K562 (cell line): ENCODE data around the gene SPI1. TPM values are rescaled to one million over a fixed set of nuclear protein-coding genes. Genes with fewer than 3 reads are reported as not detected.

Experiments used
- ATAC-seq: fragments of 200-7000 bp; cut with Tn5 transposase; 3 replicates; pipeline ENCODE4 v1.9.1; 2020; ENCODE audit warnings: moderate library complexity
- BruUV-seq: library from RNA; stranded (reverse); fragments of 400-500 nt; replicated peaks from 2 replicates; lab custom pipeline; 2021; lab: Mats Ljungman, UMichigan
- CTCF ChIA-PET: fragments of 300-600 bp; formaldehyde crosslinking; extraction: SDS; loops from one replicate; lab custom pipeline; 2021; ENCODE audit warnings: low intra/inter-chr PET ratio; lab: Yijun Ruan, JAX
- POLR2A ChIA-PET: fragments of 300-600, 350-650 bp; sonication (Branson Sonifier 250); formaldehyde crosslinking; extraction: SDS; loops from one replicate; lab custom pipeline; 2021; ENCODE audit warnings: antibody characterized with exemption, inconsistent platforms; lab: Yijun Ruan, JAX
- DNase-seq, 4 experiments: peaks; one replicate each; pipeline versions ENCODE4 v3.0.0 to v3.0.0-alpha.2; 2011 to 2018; ENCODE audit warnings: low spot score in 3 of 4, mixed read lengths in 3 of 4; ENCODE audit errors: extremely low read depth in 1 of 4
- FAIRE-seq: peaks from 2 replicates; lab custom pipeline; 2011; peaks lifted over from hg19 to GRCh38; lab: Jason Lieb, UNC
- H2AFZ ChIP-seq: 2 replicates; pipeline ENCODE4 v1.6.0; 2011; ENCODE audit warnings: low read depth, low read length, control low read depth, inconsistent platforms
- H3K27ac ChIP-seq: fragments of 200-600 bp; 3 replicates; pipeline ENCODE4 v1.8.0; 2011; ENCODE audit warnings: low read depth, mild to moderate bottlenecking, control low read depth, inconsistent platforms, low read length, moderate library complexity, mixed read lengths; ENCODE audit errors: extremely low read depth
- H3K27me3 ChIP-seq, 2 experiments: fragments of 300-600 bp in 1 of 2; 2 replicates in 1 of 2; 3 replicates in 1 of 2; pipeline versions ENCODE4 v1.6.0 to v1.8.0; 2011; ENCODE audit warnings: inconsistent platforms in 2 of 2, low read length in 2 of 2, mild to moderate bottlenecking in 1 of 2, mixed read lengths in 1 of 2, moderate library complexity in 1 of 2; ENCODE audit not compliant: control insufficient read depth in 2 of 2, insufficient read depth in 2 of 2
- H3K36me3 ChIP-seq: fragments of 300-600 bp; 3 replicates; pipeline ENCODE4 v1.8.0; 2011; ENCODE audit warnings: mild to moderate bottlenecking, low read length, inconsistent platforms; ENCODE audit not compliant: control insufficient read depth, insufficient read depth
- H3K4me1 ChIP-seq, 2 experiments: fragments of 200-600 bp in 1 of 2; replicated peaks in 1 of 2; 2 replicates in 1 of 2; 3 replicates in 1 of 2; pipeline versions ENCODE4 v1.5.1 to v1.8.0; 2011; ENCODE audit warnings: inconsistent platforms in 2 of 2, low read length in 2 of 2, mild to moderate bottlenecking in 1 of 2, mixed read lengths in 1 of 2, moderate library complexity in 1 of 2; ENCODE audit not compliant: control insufficient read depth in 2 of 2, insufficient read depth in 2 of 2
- H3K4me2 ChIP-seq: 2 replicates; pipeline ENCODE4 v1.6.1; 2011; ENCODE audit warnings: low read length, control low read depth, inconsistent platforms, mixed read lengths; ENCODE audit not compliant: insufficient read depth
- H3K4me3 ChIP-seq: fragments of 200-600 bp; sonication (generic), shearing (Covaris generic); 2 replicates; pipeline ENCODE4 v1.5.1; 2016; ENCODE audit warnings: control low read depth, inconsistent platforms
- H3K79me2 ChIP-seq: fragments of 200-600 bp; 3 replicates; pipeline ENCODE4 v1.8.0; 2011; ENCODE audit warnings: low read length, inconsistent platforms; ENCODE audit not compliant: control insufficient read depth, insufficient read depth
- H3K9ac ChIP-seq, 2 experiments: 2 replicates each; pipeline versions ENCODE4 v1.6.0 to v1.6.1; 2011; ENCODE audit warnings: low read depth in 2 of 2, low read length in 2 of 2, control low read depth in 1 of 2, inconsistent platforms in 1 of 2, mild to moderate bottlenecking in 1 of 2, mixed read lengths in 1 of 2; ENCODE audit not compliant: insufficient read depth in 1 of 2
- H3K9me1 ChIP-seq: one replicate; pipeline ENCODE4 v1.6.0; 2011; ENCODE audit warnings: inconsistent platforms, mild to moderate bottlenecking, low read length, moderate library complexity; ENCODE audit not compliant: control insufficient read depth, insufficient read depth
- H3K9me3 ChIP-seq: replicated peaks from 2 replicates; pipeline ENCODE4 v1.5.1; 2011; ENCODE audit warnings: low read depth, low read length, inconsistent platforms; ENCODE audit not compliant: control insufficient read depth, insufficient read depth
- H4K20me1 ChIP-seq: replicated peaks from 2 replicates; pipeline ENCODE4 v1.6.1; 2011; ENCODE audit warnings: low read length, inconsistent platforms, mixed read lengths; ENCODE audit not compliant: control insufficient read depth, insufficient read depth
- BRCA1 ChIP-seq, 2 experiments: fragments of 450-650 bp in 1 of 2; sonication (generic) in 1 of 2; formaldehyde crosslinking in 1 of 2; IDR thresholded peaks; 2 replicates each; pipeline versions ENCODE4 v1.5.0 to v1.6.1; 2017 to 2020; ENCODE audit warnings: mild to moderate bottlenecking in 1 of 2, missing genetic modification reagents in 1 of 2
- ILK ChIP-seq: fragments of 450-650 bp; IDR thresholded peaks from 2 replicates; pipeline ENCODE4 v1.6.1; 2016; ENCODE audit warnings: missing genetic modification characterization, low read depth, mild to moderate bottlenecking, missing compliant biosample characterization, moderate library complexity, borderline replicate concordance
- POLR2B ChIP-seq: fragments of 450-650 bp; IDR thresholded peaks from 2 replicates; pipeline ENCODE4 v1.6.1; 2018; ENCODE audit warnings: low read depth; ENCODE audit not compliant: partially characterized antibody
- STAT5A ChIP-seq: IDR thresholded peaks from 2 replicates; pipeline ENCODE4 v1.6.1; 2012; ENCODE audit warnings: low read length, inconsistent platforms, borderline replicate concordance
- SUPT5H ChIP-seq: fragments of 450-650 bp; IDR thresholded peaks from 2 replicates; pipeline ENCODE4 v1.6.1; 2016
- TARDBP ChIP-seq: fragments of 450-650 bp; IDR thresholded peaks from 2 replicates; pipeline ENCODE4 v1.6.1; 2016
- WGBS: fragments of 100-300 bp; shearing (Covaris generic); methylation state at CpG from one replicate; pipeline ENCODE4 v1.1.6; 2016; ENCODE audit warnings: low coverage, mixed read lengths; ENCODE audit not compliant: insufficient coverage; ENCODE audit errors: missing lambda C conversion rate; 5-methylcytosine and 5-hydroxymethylcytosine counted together
- in situ Hi-C: fragments of 300-500 bp; cut with MboI; formaldehyde crosslinking; loops from 4 replicates; pipeline ENCODE4 v1.15.0; 2018; ENCODE audit warnings: inconsistent platforms, mixed read lengths
- intact Hi-C: fragments of 100-400 bp; cut with micrococcal nuclease; formaldehyde crosslinking; loops from 2 replicates; pipeline ENCODE4 v1.14.2; 2022
- polyA plus RNA-seq, 8 experiments: library from polyadenylated mRNA; depleted of rRNA in 4 of 8; stranded (reverse) in 5 of 8; unstranded in 3 of 8; fragments of >200 nt; fragmentation: Nextera tagmentation in 2 of 8; fragmentation: Illumina TruSeq in 1 of 8; extraction: Ambion mirVana in 2 of 8; extraction: Trizol in 1 of 8; gene quantifications; 2 replicates each; pipeline versions ENCODE4 v1.2.1 to v1.2.3, GENCODE V29; 2011 to 2014; ENCODE audit warnings: inconsistent platforms in 1 of 8, missing spikeins in 1 of 8
- total RNA-seq, 7 experiments: library from RNA; depleted of rRNA in 6 of 7; stranded (reverse); fragments of >200 nt in 6 of 7; fragmentation: Illumina TruSeq in 2 of 7; extraction: Trizol in 2 of 7; gene quantifications; 2 replicates each; pipeline versions ENCODE4 v1.2.1 to v1.2.3, GENCODE V29; 2011 to 2021; ENCODE audit warnings: low replicate concordance in 1 of 7

SPI1 gene
- total and polyA plus RNA-seq, 9 of the 15 experiments (the other 6 are each of a cell fraction or from before 2014, with no cell fraction given) = 0.10 to 33.7 (median 10.3) TPM

GRCh38 chr11:47356998-47357329 is 21.4 kb downstream of the SPI1 start:
- WGBS = 38% methylated on average over 1 of the region's 1 CpG
- intact Hi-C loops = loop anchor here (10.0 kb wide), 2 partner anchors 48 to 472 kb away; partner anchors contain the start of gene SLC39A13
- Histone ChIP-seq H4K20me1 (no peaks in the 10 kb centered on the region), H3K9me1 (no peaks in the 10 kb centered on the region), H3K9ac (no peak overlapping the region), H3K4me2 (no peak overlapping the region), H3K27me3 (no peaks in the 10 kb centered on the region)
- in situ Hi-C loops = loop anchor here (10.0 kb wide), 1 partner anchor 472 kb away; no protein-coding TSS in a partner anchor
- CTCF ChIA-PET = no interaction called here
- TF ChIP-seq SUPT5H (peak; percentile 56), BRCA1 (IDR thresholded peaks at IDR 0.05) (no peak), BRCA1 (CRISPR knock-in tag; IDR thresholded peaks at IDR 0.05) (no peak), STAT5A (peak; percentile 36; the same call in 1 of the 2 replicates), POLR2B (peak; percentile 42), ILK (no peak), TARDBP (peak; percentile 90; the same call in 1 of the 2 replicates)
- TF ChIP-seq, all 486 proteins: peak for 4
- no TSS peak for BruUV-seq
- peaks cover 0 to 40% of the 10 kb centered on the region in 2 experiments; a peak in 3 of 5 replicates for H3K4me1 ChIP-seq
- POLR2A ChIA-PET = interaction anchor here (0.7 kb wide), 1 partner anchor 23 kb away, joined by 6 read pairs; no protein-coding TSS in a partner anchor
- no peak overlapping the region for H3K4me3 ChIP-seq
- no peak for FAIRE-seq
- H3K9me3 ChIP-seq = peaks cover 13% of the 10 kb centered on the region
- H3K36me3 ChIP-seq = 0 out of 3 replicates have a peak, but pooled peaks cover 3% of the 10 kb centered on the region
- no peak for ATAC-seq
- H3K27ac ChIP-seq = no peak overlapping the region
- no peaks in the 10 kb centered on the region for H3K79me2 ChIP-seq
- DNase-seq = no peak
- H2AFZ ChIP-seq = no peak overlapping the region
